ENCODE data around the gene FGD6.

Gene FGD6

DNA sequence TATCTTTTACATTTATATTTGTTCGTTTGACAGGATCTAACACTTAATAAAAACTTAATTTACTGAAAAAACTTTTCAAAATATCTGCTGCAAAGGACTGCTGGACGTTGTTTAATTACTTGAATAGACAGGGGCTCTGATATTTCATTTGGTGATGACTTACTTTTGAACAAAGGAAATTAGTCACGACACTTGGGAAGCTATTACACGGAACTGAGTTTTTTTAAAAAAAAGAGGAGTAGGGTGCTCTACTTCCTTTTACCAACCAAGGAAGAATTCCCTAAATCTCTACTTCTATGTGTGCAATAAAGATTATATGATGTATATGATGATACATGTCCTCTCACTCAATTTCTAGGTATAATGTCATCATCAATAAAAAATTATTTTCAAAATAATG lies 4.7 kb downstream of the FGD6 start:
- DNase-seq (ENCODE audit: extremely low spot score), result no peak
- TF ChIP-seq, protein P1, sequence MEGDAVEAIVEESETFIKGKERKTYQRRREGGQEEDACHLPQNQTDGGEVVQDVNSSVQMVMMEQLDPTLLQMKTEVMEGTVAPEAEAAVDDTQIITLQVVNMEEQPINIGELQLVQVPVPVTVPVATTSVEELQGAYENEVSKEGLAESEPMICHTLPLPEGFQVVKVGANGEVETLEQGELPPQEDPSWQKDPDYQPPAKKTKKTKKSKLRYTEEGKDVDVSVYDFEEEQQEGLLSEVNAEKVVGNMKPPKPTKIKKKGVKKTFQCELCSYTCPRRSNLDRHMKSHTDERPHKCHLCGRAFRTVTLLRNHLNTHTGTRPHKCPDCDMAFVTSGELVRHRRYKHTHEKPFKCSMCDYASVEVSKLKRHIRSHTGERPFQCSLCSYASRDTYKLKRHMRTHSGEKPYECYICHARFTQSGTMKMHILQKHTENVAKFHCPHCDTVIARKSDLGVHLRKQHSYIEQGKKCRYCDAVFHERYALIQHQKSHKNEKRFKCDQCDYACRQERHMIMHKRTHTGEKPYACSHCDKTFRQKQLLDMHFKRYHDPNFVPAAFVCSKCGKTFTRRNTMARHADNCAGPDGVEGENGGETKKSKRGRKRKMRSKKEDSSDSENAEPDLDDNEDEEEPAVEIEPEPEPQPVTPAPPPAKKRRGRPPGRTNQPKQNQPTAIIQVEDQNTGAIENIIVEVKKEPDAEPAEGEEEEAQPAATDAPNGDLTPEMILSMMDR (IDR thresholded peaks at IDR 0.05; ENCODE audit: control extremely low read depth, extremely low read depth, low read depth, missing control alignments), result no peak
- POLR2A ChIA-PET, result no interaction called here
- CTCF ChIA-PET, result interaction anchor here (1.2 to 2.2 kb wide), 3 partner anchors 13 to 95 kb away, joined by 3 to 11 read pairs (median 3); no protein-coding TSS in a partner anchor

DNA sequence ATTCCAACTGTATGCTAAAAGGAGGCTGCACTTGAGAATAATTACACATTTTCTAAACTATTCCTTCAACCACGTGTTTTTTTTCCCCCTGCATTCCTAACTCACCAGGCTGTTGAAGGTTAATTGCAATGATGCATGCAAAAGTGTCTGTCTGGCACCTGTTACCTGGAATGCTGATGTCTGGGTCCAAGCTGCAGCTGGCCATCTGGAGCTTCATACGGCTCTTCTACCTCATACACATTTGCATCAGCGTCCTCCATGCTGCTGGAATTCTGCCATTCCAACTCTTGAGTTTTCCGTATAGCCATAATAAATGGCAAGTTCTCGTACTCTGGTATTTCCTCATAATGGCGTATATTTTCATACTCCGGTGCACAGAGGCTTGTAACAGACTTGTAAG lies 8.6 kb downstream of the FGD6 start:
- POLR2A ChIA-PET, result interaction anchor here (0.7 kb wide), 1 partner anchor 9 kb away, joined by 3 read pairs; the partner anchor contains the start of genes FGD6 and VEZT

DNA sequence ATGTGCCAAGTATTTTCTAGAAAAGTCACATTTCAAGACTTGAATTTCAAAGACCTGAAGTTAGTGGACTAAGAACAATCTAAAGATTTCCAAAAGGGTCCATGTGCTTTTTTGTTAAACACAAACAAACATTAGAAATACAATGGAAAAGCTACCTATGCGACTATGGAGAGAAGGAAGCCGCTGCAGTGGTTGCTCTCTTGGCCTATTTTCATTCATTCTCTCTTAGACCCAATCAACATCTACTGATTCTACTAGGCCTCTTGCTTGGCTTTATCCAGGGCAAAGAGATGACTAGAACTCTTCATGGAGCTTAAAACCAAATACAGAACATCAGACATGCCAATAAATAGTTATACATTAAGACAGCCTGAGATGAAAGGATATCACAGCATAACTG lies 9.9 kb downstream of the FGD6 start:
- no peak for DNase-seq (ENCODE audit: extremely low spot score)
- TF ChIP-seq, protein P1 (IDR thresholded peaks at IDR 0.05; ENCODE audit: control extremely low read depth, extremely low read depth, low read depth, missing control alignments), result no peak
- POLR2A ChIA-PET, result no interaction called here
- CTCF ChIA-PET, result interaction anchor here (0.9 to 3.9 kb wide), 3 partner anchors 10 to 135 kb away, joined by 3 to 13 read pairs (median 3); partner anchors contain the start of genes FGD6, NR2C1 and VEZT

More for the DNA sequence above, 8.6 kb downstream of the FGD6 start:
- no peak for DNase-seq (ENCODE audit: extremely low spot score)
- TF ChIP-seq, protein P1 (IDR thresholded peaks at IDR 0.05; ENCODE audit: control extremely low read depth, extremely low read depth, low read depth, missing control alignments), result no peak
- CTCF ChIA-PET, result interaction anchor here (1.7 to 3.3 kb wide), 2 partner anchors 8 to 136 kb away, joined by 3 to 19 read pairs; partner anchors contain the start of gene NR2C1

DNA sequence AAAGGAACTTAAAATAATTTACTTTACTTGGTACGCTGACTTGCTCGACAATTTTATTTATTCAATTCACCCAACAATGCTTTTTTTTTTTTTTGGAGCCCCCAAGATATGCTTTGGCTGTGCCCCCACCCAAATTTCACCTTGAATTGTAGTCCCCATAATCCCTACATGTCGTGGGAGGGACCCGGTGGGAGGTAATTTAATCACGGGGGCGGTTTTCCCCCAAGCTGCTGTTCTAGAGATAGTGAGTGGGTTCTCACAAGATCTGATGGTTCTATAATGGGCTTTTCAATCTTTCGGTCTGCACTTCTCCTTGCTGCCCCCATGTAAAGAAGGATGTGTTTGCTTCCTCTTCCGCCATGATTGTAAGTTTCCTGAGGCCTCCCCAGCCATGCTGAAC lies 10.4 kb downstream of the FGD6 start:
- TF ChIP-seq, protein P1 (IDR thresholded peaks at IDR 0.05; ENCODE audit: control extremely low read depth, extremely low read depth, low read depth, missing control alignments), result no peak
- ChIA-PET POLR2A (no interaction called here), CTCF (interaction anchor here (1.3 to 3.9 kb wide), 5 partner anchors 9 to 134 kb away, joined by 3 to 13 read pairs (median 3); partner anchors contain the start of genes FGD6, NR2C1 and VEZT)
- no peak for DNase-seq (ENCODE audit: extremely low spot score)

DNA sequence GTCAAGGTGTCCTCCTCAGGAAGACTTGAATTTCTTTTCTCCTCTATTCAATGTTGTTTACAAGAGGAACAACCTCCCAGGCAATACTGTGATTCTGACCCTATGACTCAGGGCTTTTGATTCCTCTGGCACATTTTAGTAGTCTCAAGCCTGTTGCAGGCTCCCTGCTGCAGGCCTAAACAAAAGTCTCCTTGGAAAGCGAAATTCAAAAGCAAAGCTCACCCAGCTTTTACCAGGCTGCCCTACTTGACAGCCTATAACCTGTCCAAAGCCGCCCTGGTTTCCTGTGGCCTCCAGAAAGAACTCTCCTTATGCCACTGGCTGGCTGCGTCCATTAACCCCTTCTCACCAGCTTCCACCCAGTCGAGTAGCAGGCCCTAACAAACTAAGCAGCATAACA lies 11.6 kb downstream of the FGD6 start:
- ChIA-PET POLR2A (no interaction called here), CTCF (interaction anchor here (1.3 to 3.9 kb wide), 5 partner anchors 7 to 88 kb away, joined by 3 to 13 read pairs (median 6); partner anchors contain the start of genes FGD6 and VEZT)
- TF ChIP-seq, protein P1 (IDR thresholded peaks at IDR 0.05; ENCODE audit: control extremely low read depth, extremely low read depth, low read depth, missing control alignments), result no peak
- no peak for DNase-seq (ENCODE audit: extremely low spot score)

DNA sequence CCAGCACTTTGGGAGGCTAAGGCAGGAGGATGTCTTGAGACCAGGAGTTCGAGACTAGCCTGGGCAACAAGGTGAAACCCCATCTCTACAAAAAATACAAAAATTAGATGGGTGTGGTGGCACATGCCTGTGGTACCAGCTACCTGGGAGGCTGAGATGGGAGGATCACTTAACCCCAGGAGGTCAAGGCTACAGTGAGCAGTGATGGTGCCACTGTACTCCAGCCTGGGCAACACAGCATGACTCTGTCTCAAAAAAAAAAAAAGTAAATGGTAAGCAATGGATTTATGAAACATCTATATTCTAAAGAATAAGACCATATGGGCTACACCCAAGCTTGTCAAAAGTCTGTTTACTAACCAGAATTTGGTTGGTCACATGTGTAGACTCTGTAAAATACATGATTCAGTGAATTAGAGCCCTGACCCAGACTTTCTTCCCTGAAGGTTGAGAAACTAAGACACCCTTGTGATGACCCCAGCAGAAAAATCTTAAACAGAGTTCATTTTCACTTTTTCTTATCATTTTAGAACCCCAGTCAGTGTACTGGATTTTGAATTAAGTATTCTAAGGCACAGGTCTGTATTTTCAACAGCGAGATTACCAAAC lies 12.1 kb downstream of the FGD6 start:
- no peak for DNase-seq (ENCODE audit: extremely low spot score)
- TF ChIP-seq, protein P1 (IDR thresholded peaks at IDR 0.05; ENCODE audit: control extremely low read depth, extremely low read depth, low read depth, missing control alignments), result no peak
- POLR2A ChIA-PET, result no interaction called here
- CTCF ChIA-PET, result interaction anchor here (1.5 to 3.9 kb wide), 4 partner anchors 10 to 88 kb away, joined by 4 to 13 read pairs (median 6); partner anchors contain the start of genes FGD6 and VEZT
